K562 (cell line): ENCODE measurements around the gene RMND5B.

Source experiments
- FIP1L1 ChIP-seq: fragments of 200-400 bp; formaldehyde crosslinking; IDR thresholded peaks from 2 replicates; pipeline ENCODE4 v1.6.1; 2018; ENCODE audit warnings: mild to moderate bottlenecking, low read depth, low read length; ENCODE audit not compliant: poor library complexity, severe bottlenecking
- NFYB ChIP-seq: IDR thresholded peaks from 2 replicates; pipeline ENCODE4 v1.6.1; 2011; ENCODE audit warnings: mild to moderate bottlenecking, moderate library complexity; ENCODE audit not compliant: insufficient read length; ENCODE audit errors: extremely low read depth
- RUNX1 ChIP-seq: sonication (generic); IDR thresholded peaks from 2 replicates; pipeline ENCODE4 v1.6.1; 2016; ENCODE audit warnings: antibody characterized with exemption, low read depth
- SIN3A ChIP-seq, 2 experiments: fragments of 150-350 bp in 1 of 2; IDR thresholded peaks; 2 replicates each; pipeline ENCODE4 v1.6.1; 2011 to 2016; ENCODE audit warnings: borderline replicate concordance in 2 of 2, low read depth in 2 of 2, low read length in 2 of 2, mild to moderate bottlenecking in 2 of 2, moderate library complexity in 2 of 2; ENCODE audit not compliant: control insufficient read depth in 1 of 2
- TAF7 ChIP-seq: fragments of 450-650 bp; IDR thresholded peaks from 2 replicates; pipeline ENCODE4 v1.6.1; 2016; ENCODE audit warnings: missing genetic modification characterization, missing compliant biosample characterization
- TBP ChIP-seq: optimal IDR thresholded peaks from 2 replicates; pipeline ENCODE3; 2011; ENCODE audit warnings: low read depth, low read length, improper control_type of control experiment
- ZFP36 ChIP-seq: fragments of 150-350 bp; IDR thresholded peaks from 2 replicates; pipeline ENCODE4 v1.6.1; 2018; ENCODE audit warnings: low read length, low read depth; ENCODE audit not compliant: partially characterized antibody
- ZNF174 ChIP-seq: fragments of 250-450 bp; sonication (Bioruptor Pico); IDR thresholded peaks from 2 replicates; pipeline ENCODE4 v1.4.0; 2020; ENCODE audit warnings: mild to moderate bottlenecking
- TF ChIP-seq, protein P1 (sequence below): sonication (generic); formaldehyde crosslinking; IDR thresholded peaks from 2 replicates; pipeline ENCODE4 v1.8.1; 2023; ENCODE audit warnings: mild to moderate bottlenecking, missing genetic modification reagents
- TF ChIP-seq, protein P2 (sequence below), 3 experiments: IDR thresholded peaks in 2 of 3; conservative IDR thresholded peaks in 1 of 3; 2 replicates each; pipeline ENCODE4 v1.5.1; 2011 to 2012; ENCODE audit warnings: low read length in 3 of 3, mild to moderate bottlenecking in 3 of 3, control low read depth in 2 of 3, improper control_type of control experiment in 1 of 3, inconsistent platforms in 1 of 3, low read depth in 1 of 3, mixed read lengths in 1 of 3, moderate library complexity in 1 of 3; ENCODE audit not compliant: insufficient read depth in 2 of 3
- TF ChIP-seq, protein P3 (sequence below): fragments of 250-450 bp; sonication (Bioruptor Pico); IDR thresholded peaks from 2 replicates; pipeline ENCODE4 v1.5.0; 2021
- TF ChIP-seq, protein P4 (sequence below): sonication (generic); formaldehyde crosslinking; IDR thresholded peaks from 2 replicates; pipeline ENCODE4 v1.8.1; 2022; ENCODE audit warnings: missing genetic modification reagents
- TF ChIP-seq, protein P5 (sequence below): fragments of 450-650 bp; IDR thresholded peaks from 2 replicates; pipeline ENCODE4 v1.6.1; 2017; ENCODE audit warnings: antibody characterized with exemption, mild to moderate bottlenecking

DNA sequence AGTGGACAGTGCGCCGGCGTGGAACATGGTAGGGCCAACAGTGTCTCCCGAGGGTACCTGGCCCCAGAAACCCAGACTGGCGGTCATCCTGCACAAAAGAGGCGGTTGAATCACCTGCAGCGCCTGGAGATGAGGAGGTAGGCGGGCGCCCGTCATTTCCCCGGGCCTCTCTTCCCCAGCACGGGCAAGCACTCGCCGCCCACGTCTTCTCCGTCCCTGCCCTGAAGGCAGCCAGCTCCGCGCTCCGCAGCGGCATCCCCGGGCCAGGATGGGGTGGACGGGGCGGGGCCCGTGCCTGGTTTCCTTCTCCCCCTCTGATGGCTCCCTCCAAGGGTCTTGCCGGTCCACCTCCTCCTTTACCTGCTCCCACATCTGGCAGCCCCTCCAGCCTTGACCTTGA lies 44.5 kb upstream of the RMND5B start:
- no peak for TF ChIP-seq ZFP36
- TF ChIP-seq, protein P1, sequence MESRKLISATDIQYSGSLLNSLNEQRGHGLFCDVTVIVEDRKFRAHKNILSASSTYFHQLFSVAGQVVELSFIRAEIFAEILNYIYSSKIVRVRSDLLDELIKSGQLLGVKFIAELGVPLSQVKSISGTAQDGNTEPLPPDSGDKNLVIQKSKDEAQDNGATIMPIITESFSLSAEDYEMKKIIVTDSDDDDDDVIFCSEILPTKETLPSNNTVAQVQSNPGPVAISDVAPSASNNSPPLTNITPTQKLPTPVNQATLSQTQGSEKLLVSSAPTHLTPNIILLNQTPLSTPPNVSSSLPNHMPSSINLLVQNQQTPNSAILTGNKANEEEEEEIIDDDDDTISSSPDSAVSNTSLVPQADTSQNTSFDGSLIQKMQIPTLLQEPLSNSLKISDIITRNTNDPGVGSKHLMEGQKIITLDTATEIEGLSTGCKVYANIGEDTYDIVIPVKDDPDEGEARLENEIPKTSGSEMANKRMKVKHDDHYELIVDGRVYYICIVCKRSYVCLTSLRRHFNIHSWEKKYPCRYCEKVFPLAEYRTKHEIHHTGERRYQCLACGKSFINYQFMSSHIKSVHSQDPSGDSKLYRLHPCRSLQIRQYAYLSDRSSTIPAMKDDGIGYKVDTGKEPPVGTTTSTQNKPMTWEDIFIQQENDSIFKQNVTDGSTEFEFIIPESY (CRISPR knock-in tag), result no peak
- TF ChIP-seq FIP1L1, result no peak
- no peak for TF ChIP-seq ZNF174
- TF ChIP-seq, protein P2, sequence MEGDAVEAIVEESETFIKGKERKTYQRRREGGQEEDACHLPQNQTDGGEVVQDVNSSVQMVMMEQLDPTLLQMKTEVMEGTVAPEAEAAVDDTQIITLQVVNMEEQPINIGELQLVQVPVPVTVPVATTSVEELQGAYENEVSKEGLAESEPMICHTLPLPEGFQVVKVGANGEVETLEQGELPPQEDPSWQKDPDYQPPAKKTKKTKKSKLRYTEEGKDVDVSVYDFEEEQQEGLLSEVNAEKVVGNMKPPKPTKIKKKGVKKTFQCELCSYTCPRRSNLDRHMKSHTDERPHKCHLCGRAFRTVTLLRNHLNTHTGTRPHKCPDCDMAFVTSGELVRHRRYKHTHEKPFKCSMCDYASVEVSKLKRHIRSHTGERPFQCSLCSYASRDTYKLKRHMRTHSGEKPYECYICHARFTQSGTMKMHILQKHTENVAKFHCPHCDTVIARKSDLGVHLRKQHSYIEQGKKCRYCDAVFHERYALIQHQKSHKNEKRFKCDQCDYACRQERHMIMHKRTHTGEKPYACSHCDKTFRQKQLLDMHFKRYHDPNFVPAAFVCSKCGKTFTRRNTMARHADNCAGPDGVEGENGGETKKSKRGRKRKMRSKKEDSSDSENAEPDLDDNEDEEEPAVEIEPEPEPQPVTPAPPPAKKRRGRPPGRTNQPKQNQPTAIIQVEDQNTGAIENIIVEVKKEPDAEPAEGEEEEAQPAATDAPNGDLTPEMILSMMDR (IDR thresholded peaks at IDR 0.05 in 2 of 3, conservative IDR thresholded peaks at IDR 0.05 in 1 of 3; ENCODE audit: insufficient read depth in 2 of 3, low read depth in 1 of 3, low read length in 3 of 3), result no peak
- no peak for TF ChIP-seq TAF7 (tag)
- no peak for TF ChIP-seq TBP
- no peak for TF ChIP-seq RUNX1
- TF ChIP-seq, protein P3, sequence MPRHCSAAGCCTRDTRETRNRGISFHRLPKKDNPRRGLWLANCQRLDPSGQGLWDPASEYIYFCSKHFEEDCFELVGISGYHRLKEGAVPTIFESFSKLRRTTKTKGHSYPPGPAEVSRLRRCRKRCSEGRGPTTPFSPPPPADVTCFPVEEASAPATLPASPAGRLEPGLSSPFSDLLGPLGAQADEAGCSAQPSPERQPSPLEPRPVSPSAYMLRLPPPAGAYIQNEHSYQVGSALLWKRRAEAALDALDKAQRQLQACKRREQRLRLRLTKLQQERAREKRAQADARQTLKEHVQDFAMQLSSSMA (CRISPR knock-in tag), result no peak
- TF ChIP-seq NFYB, result no peak
- TF ChIP-seq, protein P4, sequence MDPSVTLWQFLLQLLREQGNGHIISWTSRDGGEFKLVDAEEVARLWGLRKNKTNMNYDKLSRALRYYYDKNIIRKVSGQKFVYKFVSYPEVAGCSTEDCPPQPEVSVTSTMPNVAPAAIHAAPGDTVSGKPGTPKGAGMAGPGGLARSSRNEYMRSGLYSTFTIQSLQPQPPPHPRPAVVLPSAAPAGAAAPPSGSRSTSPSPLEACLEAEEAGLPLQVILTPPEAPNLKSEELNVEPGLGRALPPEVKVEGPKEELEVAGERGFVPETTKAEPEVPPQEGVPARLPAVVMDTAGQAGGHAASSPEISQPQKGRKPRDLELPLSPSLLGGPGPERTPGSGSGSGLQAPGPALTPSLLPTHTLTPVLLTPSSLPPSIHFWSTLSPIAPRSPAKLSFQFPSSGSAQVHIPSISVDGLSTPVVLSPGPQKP (CRISPR knock-in tag), result no peak
- TF ChIP-seq SIN3A (IDR thresholded peaks at IDR 0.05; ENCODE audit: borderline replicate concordance in 2 of 2, control insufficient read depth in 1 of 2, low read depth in 2 of 2, low read length in 2 of 2), result no peak
- TF ChIP-seq, protein P5, sequence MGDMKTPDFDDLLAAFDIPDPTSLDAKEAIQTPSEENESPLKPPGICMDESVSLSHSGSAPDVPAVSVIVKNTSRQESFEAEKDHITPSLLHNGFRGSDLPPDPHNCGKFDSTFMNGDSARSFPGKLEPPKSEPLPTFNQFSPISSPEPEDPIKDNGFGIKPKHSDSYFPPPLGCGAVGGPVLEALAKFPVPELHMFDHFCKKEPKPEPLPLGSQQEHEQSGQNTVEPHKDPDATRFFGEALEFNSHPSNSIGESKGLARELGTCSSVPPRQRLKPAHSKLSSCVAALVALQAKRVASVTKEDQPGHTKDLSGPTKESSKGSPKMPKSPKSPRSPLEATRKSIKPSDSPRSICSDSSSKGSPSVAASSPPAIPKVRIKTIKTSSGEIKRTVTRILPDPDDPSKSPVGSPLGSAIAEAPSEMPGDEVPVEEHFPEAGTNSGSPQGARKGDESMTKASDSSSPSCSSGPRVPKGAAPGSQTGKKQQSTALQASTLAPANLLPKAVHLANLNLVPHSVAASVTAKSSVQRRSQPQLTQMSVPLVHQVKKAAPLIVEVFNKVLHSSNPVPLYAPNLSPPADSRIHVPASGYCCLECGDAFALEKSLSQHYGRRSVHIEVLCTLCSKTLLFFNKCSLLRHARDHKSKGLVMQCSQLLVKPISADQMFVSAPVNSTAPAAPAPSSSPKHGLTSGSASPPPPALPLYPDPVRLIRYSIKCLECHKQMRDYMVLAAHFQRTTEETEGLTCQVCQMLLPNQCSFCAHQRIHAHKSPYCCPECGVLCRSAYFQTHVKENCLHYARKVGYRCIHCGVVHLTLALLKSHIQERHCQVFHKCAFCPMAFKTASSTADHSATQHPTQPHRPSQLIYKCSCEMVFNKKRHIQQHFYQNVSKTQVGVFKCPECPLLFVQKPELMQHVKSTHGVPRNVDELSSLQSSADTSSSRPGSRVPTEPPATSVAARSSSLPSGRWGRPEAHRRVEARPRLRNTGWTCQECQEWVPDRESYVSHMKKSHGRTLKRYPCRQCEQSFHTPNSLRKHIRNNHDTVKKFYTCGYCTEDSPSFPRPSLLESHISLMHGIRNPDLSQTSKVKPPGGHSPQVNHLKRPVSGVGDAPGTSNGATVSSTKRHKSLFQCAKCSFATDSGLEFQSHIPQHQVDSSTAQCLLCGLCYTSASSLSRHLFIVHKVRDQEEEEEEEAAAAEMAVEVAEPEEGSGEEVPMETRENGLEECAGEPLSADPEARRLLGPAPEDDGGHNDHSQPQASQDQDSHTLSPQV, result no peak
